NOMO-1 (cell line): ENCODE measurements around the gene RNF212.

Experiments used
- DNase-seq, 2 experiments: peaks; one replicate each; lab custom pipeline; 2025; ENCODE audit not compliant: unreplicated experiment in 2 of 2; lab: John Stamatoyannopoulos, UW

Gene RNF212

GRCh38 chr4:1022739-1023066 lies 90.7 kb downstream of the RNF212 start:
- DNase-seq = no peak

- no peak for DNase-seq
Observed at GRCh38 chr4:1022051-1022738, 91.2 kb downstream of the RNF212 start.
